Posterior cingulate gyrus (tissue), 11 donors: ENCODE data around the gene IGSF8.

ENCODE experiments used
- DNase-seq, 10 donors: peaks; one replicate each; pipeline versions ENCODE4 v3.0.0 to v3.0.0-alpha.2; 2020 to 2021; ENCODE audit warnings: mixed read lengths in 3 of 10
- intact Hi-C: fragments of 100-400 bp; cut with DNase I; formaldehyde crosslinking; loops from one replicate; pipeline ENCODE4 v1.15.1; 2023

IGSF8 gene

GRCh38 chr1:160092366-160093068, 5.9 kb downstream of the IGSF8 start:
- DNase-seq, result peak in 9 of 10 donors; percentile 63 to 97 (median 76)
- intact Hi-C loops, result no loop called here

DNA sequence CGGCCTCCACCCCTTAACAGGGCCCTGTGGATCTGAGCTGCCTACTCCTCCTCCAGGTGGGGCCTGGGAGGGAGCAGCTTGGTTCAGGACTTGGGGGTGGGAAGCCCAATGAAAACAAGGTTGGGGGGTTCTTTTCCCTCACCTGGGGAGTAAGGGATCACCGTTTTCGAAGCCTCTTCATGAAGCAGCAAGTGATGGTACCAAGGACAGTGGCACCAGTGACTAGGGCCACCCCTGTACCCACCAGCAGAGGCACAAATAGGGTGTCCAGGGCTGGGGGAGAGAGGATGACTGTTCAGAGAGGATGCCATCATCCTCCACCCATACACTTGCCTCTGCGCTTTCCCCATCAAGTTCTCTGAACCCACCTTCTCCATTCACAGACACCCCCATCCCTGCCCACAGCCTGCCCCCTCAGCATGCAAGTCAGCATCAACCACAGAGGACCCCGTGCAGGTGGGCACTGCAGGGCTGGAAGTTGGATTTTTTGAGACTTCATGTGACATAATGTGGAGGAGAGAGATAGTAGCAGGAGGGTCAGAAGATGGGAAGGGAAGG, 6.7 kb downstream of the IGSF8 start:
- intact Hi-C loops, result no loop called here
- no peak for DNase-seq

GRCh38 chr1:160090760-160091159, 7.7 kb downstream of the IGSF8 start:
- intact Hi-C loops, result no loop called here

DNA sequence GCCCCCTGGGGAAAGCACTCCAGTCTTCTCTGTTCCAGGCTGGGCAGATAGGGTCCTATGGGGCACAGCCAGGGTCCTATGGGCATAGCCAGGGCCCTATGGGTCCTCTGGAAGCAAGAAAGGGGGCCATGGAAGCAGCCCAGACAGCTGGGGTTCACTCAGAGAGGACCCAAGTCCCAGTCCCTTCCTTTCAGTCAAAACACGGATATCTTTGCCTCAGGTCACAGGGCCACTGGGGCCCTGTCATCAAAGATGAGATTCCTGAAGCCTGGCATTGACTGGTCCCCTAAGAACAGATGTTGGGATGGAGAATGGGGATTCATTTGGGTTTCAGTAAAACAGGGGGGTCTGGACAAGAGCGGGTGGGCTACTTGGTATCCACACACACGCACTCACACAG, 8.5 kb downstream of the IGSF8 start:
- intact Hi-C loops, result loop anchor here (5.0 kb wide), 1 partner anchor 162 kb away; no protein-coding TSS in a partner anchor
- DNase-seq, result no peak

More at GRCh38 chr1:160090760-160091159, 7.7 kb downstream of the IGSF8 start:
- peak in 1 of 10 donors; percentile 70 for DNase-seq

DNA sequence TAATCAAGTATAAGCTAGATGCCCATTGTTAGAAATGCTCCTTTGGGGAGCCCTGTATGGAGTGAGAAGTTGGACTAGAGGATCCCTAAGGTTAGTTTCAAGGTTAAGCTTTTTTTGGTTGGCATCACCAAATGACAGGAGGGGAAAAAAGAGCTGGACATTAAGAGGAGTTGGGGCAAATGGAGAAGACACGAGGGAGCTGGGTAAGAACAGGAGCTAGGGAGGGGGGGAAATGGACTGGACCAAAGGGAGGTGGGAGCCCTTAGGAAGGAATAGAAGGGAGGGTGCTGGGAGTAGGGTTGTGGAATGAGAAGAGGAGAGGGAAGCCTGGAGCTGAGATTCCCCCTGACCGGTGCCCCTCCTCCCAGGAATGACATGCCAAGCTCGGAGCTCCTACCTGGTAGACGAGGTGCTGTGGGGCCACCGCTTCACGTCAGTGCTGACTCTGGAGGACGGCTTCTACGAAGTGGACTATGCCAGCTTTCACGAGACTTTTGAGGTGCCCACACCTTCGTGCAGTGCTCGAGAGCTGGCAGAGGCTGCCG, 11.2 kb downstream of the IGSF8 start:
- peak in 1 of 10 donors; percentile 66 for DNase-seq
- intact Hi-C loops, result loop anchor here (5.0 kb wide), 1 partner anchor 165 kb away; no protein-coding TSS in a partner anchor

- DNase-seq, result no peak
- intact Hi-C loops, result loop anchor here (5.0 kb wide), 1 partner anchor 166 kb away; no protein-coding TSS in a partner anchor
Observed at GRCh38 chr1:160086456-160086892, 11.9 kb downstream of the IGSF8 start.

GRCh38 chr1:160085686-160086455, 12.5 kb downstream of the IGSF8 start:
- peak; percentile 88 to 99 (median 94) for DNase-seq
- intact Hi-C loops, result loop anchor here (5.0 kb wide), 1 partner anchor 166 kb away; no protein-coding TSS in a partner anchor

DNA sequence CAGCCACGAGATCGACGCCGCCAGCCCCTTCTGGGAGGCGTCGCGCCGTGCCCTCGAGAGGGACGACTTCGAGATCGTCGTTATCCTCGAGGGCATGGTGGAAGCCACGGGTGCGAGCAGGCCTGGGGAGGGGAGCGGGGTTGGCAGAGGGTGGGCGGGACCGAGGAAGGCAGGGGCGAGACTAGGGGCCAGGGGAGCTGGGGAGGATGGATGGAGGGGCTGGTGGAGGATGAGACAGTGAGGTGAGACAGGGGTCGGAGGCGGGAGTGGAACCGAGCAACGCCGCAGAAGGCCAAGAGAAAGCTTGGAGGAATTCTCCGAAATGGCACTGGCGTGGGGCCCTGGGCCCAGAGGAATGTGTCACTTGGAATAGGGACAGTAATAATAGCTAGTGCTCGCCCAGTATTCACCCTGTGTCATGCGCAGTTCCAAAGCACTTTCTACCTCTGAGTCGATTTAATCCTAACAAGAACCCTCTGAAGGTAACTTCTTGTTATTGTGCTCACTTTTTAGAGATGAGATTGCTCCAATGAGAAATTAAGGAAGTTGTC, 13.6 kb downstream of the IGSF8 start:
- intact Hi-C loops, result loop anchor here (5.0 kb wide), 1 partner anchor 167 kb away; no protein-coding TSS in a partner anchor
- DNase-seq, result no peak

- intact Hi-C loops, result no loop called here
- peak in 6 of 10 donors; percentile 58 to 93 (median 78) for DNase-seq
Observed at GRCh38 chr1:160083968-160084770, 14.2 kb downstream of the IGSF8 start.

DNA sequence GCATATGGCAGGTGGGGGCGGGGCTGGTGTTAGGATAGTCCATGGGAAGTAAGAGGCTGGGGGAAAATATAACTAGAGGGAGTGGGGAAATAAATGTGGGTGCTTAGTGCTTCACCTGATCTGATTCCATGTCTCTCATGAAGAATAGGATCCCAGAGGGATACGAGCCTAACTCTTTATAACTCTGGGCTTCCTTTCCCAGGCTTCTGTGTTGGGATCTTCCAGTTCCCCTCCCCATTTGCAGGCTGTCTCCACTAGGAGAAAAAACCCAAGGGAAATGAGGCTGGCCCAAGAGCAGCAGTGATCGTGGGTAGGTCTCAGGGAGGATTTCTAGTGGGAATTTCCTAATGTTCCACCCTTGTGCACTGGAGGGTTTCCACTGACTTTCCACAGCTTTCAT, 15.5 kb downstream of the IGSF8 start:
- intact Hi-C loops, result no loop called here
- no peak for DNase-seq

GRCh38 chr1:160082487-160082886, 15.9 kb downstream of the IGSF8 start:
- peak in 1 of 10 donors; percentile 70 for DNase-seq
- intact Hi-C loops, result no loop called here

GRCh38 chr1:160081261-160081936, 17.0 kb downstream of the IGSF8 start, which contains the start of gene KCNJ9:
Gene KCNJ9, plus strand, starts transcription at chr1:160081538. Its CDS starts 2,493 bp downstream, at chr1:160084031.
- intact Hi-C loops, result no loop called here
- DNase-seq, result peak; percentile 80 to 98 (median 90)

DNA sequence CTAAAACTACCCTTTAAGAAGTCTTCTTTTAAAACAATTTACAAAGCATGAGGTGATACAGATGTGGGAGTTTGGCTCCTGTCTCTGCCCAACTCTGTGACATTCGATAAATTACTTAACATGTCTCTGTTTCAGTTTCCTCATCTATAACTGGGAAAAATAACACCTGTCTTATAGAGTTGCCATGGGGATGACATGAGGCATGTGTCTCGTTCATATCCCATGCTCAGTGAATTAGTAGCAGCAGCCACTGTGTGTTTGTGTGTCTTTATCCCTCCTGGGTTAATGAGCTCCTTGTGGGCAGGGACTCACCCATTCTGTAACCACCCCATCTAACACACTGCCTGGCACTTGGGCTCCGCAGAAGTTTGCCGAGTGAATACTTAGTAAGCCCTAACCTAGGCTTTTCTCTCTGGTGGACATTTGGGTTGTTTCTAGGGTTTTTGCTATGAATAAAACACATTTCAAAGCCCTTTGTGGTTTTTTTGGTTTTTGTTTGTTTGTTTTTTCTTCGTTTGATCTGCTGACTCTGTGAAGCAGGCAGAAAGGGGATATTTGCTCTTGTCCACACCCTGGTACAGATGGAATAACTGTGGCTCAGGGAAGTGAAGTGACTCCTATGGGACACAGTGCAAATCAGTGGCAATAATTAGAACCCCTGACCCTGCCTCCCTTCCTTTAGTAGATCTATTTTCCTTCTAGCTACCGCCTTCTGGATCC, 17.9 kb downstream of the IGSF8 start:
- intact Hi-C loops, result no loop called here
- DNase-seq, result no peak

GRCh38 chr1:160079448-160079847, 19.0 kb downstream of the IGSF8 start:
- intact Hi-C loops, result loop anchor here (2.0 kb wide), 1 partner anchor 33 kb away; no protein-coding TSS in a partner anchor
- no peak for DNase-seq

DNA sequence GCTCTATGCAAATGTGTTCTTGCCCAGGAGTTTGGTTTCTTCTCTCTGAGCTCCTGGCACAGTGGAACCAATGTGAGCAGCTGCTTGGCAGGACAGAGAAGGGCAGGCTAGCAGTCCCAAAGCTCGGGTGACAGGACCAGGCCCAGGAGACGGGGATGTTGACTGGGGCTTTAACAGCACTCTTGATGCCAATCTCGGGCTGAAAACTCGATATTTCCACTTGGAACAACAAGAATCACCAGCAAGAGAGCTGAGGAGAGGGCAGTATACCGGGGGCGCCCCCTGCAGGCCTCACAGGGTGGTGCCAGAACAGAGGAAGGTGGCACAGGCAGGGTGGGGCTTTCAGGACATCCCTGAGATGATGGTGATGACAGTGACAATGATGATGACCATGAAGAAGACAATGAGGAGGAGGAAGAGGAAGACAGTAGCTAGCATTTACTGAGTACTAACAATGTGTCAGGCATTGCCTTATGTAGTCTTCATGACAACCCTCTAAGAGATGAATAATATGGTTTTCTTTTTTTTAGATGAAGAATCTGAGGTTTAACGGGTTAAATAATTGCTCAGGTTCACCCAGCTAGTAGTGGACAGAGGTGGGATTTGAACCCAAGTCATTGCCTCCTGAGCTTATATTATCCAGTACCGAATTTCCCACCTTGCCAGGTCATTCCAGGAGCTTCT, 19.8 kb downstream of the IGSF8 start:
- intact Hi-C loops, result loop anchor here (2.0 kb wide), 1 partner anchor 32 kb away; no protein-coding TSS in a partner anchor
- peak in 7 of 10 donors; percentile 55 to 96 (median 83) for DNase-seq

DNA sequence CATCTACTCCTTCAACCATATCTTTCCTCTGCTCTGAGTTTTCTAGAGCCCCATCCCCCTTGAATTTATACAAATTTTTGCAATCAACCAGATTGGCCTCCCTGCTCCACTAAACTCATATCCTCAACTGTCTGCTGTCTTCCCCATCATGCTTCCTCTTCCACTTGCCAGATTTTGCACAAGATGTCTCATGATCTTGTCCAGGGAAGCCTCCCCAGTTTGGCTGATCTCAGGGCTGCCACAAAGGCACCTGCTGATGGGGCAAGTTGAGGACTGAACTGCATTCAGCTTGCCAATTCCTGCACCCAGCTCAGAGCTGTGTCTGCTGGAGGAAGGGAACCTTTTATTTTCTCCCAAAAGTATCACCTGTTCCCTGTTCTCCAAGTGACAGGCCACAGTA, 20.9 kb downstream of the IGSF8 start:
- DNase-seq, result no peak
- intact Hi-C loops, result no loop called here

DNA sequence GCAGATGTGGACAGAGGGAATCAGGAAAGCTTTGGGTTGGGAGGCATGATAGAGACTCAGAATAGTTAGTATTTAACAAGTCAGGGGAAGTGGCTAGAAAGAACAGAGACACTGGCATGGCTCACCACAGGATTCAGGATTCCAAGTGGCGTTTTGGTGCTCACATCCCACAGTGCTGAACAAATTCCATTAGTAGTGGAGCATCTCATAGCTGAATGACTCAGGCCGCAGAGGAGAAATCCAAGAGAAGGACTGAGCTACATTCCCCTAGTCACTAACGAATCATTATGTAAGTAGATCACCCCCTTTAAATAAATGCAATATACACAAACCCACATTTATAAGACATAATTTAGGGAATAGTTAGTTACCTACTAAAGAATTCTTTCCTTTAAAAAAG, 22.1 kb downstream of the IGSF8 start:
- no peak for DNase-seq
- intact Hi-C loops, result no loop called here

- no peak for DNase-seq
- intact Hi-C loops, result no loop called here
Observed at GRCh38 chr1:160075836-160076235, 22.6 kb downstream of the IGSF8 start.
